HG03558 (cell line): ENCODE measurements around the gene DIP2C.
A peak's percentile ranks its signal among the peaks of the same experiment; 100 is the strongest.
"Not testable (repeated sequence)": the region's sequence is repeated elsewhere in the genome, so short reads cannot be mapped to it uniquely, and the experiment has no call there.

ENCODE experiments used
- ATAC-seq: cut with Tn5 transposase; IDR thresholded peaks from one replicate; pipeline ENCODE4 v1.9.1; 2021; ENCODE audit warnings: moderate number of reproducible peaks; ENCODE audit not compliant: unreplicated experiment; ENCODE audit errors: extremely low read depth

The DIP2C gene

GRCh38 chr10:283916-284356, 405.5 kb downstream of the DIP2C start:
- ATAC-seq, result peak; percentile 54

GRCh38 chr10:283140-283479, 406.4 kb downstream of the DIP2C start:
- ATAC-seq, result no peak

- no peak for ATAC-seq
These were observed 407.0 kb downstream of the DIP2C start for GRCh38 chr10:282294-283139.

- ATAC-seq, result no peak
These were observed 409.8 kb downstream of the DIP2C start for GRCh38 chr10:279655-280054.

DNA sequence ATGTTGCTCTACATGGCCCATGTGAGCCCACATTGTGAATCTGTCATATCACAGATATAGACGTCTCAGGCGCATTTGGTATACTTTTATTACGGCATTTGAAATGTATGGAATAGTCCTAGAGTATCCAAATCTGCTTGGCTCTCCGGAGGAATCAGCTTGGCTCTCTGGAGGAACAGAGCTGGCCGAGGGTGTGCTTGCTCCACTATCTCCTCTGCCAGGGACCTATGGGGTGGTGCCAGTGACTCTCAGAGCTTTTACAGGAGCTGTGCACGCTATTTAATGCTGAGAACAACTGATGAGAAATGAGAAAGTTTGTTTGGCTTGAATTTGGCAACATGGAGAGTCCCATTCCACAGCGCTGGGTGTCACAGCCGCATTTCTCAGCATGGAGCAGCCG, 410.2 kb downstream of the DIP2C start:
- ATAC-seq, result no peak

DNA sequence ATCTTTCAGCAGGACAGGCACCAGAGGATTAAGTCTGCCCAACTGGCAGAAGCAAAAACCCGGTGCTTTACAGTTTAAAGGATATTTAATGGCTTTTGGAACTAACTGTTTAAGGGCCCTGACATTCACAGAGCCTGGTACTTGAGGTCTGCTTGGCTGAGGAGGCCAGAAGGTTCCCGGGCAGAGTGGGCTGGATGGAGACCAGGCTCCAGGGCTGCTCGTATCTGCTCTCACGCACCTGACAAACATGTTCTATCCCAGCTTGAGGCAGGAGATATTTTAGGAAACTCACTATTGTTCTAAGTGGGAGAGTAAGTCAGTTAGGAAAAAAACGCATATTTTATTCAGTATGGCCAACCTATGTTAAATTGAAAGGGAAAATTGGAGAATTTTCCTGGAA, 410.8 kb downstream of the DIP2C start:
- ATAC-seq, result no peak

GRCh38 chr10:277963-278362, 411.5 kb downstream of the DIP2C start:
- ATAC-seq, result no peak

DNA sequence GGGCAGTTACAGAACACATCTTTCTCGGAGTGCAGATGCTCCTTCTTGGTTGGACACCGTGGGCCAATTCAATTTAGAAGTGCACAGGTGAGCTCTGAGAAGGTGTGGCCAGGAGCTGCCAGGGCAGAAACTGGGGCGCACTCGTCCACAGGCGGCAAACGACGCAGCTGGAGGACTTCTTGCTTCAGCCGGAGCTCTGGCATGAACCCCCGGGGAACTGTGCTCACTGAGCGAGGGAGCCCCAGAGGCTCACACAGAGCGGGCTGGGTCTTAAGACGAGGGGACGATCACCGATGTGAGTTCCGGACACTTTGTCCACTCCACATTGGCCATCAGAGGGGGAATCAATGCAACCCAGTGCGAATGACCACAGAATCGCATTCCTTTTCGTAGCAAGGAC, 413.8 kb downstream of the DIP2C start:
- no peak for ATAC-seq

DNA sequence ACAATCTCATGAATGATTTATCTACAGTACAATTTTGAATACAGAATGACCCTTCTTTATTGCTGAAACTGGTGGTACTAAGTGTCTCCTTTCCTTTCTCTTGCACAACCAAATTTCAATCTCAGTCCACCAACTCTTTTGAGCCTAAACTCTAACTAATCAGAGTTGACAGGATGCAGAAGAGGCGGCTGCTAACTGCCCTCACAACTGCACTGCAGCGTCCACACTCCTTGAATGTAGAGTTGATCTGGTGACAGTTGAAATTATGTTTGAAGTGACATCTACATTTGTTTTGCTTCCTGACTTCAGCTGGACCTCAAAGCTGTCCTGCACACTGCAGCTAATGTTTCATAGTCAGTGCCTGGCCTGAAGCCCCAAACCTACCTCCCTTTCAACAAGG, 414.6 kb downstream of the DIP2C start:
- ATAC-seq, result no peak

GRCh38 chr10:273088-273487, 416.4 kb downstream of the DIP2C start:
- no peak for ATAC-seq

DNA sequence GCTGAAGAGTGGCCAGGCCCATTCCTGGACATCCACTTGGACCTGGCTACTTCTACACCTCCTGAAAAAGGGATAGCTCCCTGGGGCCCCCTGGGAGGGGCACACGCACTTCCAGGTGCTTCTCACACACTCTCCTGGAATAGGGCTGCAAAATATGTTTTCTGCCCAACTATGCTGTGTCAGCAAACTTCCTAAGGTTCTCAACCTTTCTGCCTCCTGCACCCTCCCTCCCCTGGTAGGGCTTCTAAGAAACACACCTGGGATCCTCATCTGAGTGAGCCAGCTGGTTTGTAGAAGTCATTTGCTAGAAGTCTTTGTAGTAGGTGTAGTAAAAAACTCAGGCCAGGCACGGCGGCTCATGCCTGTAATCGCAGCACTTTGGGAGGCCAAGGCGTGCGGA, 417.7 kb downstream of the DIP2C start:
- no peak for ATAC-seq

- no peak for ATAC-seq
These were observed 418.3 kb downstream of the DIP2C start for GRCh38 chr10:271201-271600.

- ATAC-seq, result no peak
These were observed 419.9 kb downstream of the DIP2C start for GRCh38 chr10:269440-270074.

DNA sequence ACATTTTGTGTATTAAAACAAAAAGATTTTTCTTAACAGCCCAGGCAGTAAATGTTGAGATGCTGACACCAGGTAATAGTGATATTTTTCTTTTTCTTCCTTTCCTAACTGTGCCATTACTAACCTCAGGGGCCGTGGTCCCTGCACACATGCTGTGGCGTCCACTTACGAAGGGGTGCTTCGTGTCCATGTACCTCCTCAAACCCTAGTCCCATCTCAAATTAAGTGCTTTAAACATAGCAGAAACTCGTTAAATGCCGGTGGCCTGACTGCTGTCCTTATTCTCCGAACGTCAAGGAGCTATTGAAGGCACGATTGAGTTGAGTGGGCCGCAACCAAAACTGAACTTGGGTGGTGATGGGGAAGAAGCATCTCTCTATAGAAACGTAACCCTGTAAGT, 421.8 kb downstream of the DIP2C start:
- no peak for ATAC-seq

- no peak for ATAC-seq
These were observed 422.5 kb downstream of the DIP2C start for GRCh38 chr10:266974-267425.

GRCh38 chr10:265816-266588, 423.5 kb downstream of the DIP2C start:
- not testable (repeated sequence) for ATAC-seq

DNA sequence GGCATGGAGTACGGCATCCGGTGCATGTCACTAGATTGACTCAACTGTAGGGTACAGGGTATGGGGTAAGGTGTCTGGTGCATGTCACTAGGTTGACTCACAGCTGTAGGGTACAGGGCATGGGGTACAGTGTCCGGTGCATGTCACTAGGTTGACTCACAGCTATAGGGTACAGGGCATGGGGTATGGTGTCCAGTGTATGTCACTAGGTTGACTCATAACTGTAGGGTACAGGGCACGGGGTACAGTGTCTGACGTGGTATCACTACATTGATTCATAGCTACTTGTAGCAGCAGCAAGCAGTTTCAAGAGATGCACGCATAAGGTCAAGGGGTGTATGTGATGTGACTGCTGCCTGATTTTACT, 424.4 kb downstream of the DIP2C start:
- not testable (repeated sequence) for ATAC-seq

DNA sequence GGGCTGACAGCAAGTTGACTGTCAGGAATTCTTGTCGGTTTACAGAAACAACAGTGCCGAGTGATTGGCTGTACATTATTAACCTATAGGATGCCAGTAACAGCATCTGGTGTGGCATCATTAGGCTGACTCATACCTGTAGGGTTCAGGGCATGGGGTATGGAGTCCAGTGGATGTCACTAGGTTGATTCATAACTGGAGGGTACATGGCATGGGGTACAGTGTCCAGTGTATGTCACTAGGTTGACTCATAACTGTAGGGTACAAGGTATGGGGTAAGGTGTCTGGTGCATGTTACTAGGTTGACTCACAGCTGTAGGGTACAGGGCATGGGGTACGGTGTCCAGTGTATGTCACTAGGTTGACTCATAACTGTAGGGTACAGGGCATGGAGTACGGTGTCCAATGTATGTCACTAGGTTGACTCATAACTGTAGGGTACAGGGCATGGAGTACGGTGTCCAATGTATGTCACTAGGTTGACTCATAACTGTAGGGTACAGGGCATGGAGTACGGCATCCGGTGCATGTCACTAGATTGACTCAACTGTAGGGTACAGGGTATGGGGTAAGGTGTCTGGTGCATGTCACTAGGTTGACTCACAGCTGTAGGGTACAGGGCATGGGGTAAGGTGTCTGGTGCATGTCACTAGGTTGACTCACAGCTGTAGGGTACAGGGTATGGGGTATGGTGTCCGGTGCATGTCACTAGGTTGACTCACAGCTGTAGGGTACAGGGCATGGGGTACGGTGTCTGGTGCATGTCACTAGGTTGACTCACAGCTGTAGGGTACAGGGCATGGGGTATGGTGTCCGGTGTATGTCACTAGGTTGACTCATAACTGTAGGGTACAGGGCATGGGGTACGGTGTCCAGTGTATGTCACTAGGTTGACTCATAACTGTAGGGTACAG, 425.1 kb downstream of the DIP2C start:
- not testable (repeated sequence) for ATAC-seq

- ATAC-seq, result no peak
These were observed 428.5 kb downstream of the DIP2C start for GRCh38 chr10:260819-261429.
